Hematopoietic multipotent progenitor cell treated with erythropoietin and hydrocortisone succinate and interleukin-3 and kit ligand, for 15 days (in vitro differentiated cells): ENCODE results near the gene TRAPPC2.

ENCODE experiments used
- DNase-seq: peaks from one replicate; pipeline ENCODE4 v3.0.0-alpha.2; 2015; ENCODE audit warnings: low spot score

The TRAPPC2 gene

DNA sequence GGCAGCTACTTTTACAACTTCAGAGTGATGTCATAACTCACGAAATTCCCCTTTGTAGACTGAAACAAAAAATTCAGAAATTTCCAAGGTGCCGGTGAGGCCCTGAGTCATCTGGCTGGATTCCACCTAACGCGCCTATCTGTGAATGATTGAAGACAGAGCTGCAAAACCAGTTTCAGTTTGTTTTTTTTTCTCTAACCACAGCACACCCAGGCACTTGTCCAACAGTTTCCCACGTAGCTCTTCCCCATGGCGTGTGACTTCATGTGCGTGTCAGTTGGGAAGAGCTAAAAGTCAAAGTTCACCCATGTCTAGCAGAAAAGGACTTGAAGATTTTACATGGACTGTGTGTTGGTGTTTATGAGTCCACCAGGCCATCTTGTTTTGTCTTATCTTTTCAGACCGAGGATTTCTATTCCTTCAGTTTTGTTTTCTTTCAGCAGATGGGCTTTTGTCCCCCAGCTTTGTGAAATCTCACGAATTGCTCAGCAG, 65.1 kb downstream of the TRAPPC2 start:
- DNase-seq, result peak; percentile 66

DNA sequence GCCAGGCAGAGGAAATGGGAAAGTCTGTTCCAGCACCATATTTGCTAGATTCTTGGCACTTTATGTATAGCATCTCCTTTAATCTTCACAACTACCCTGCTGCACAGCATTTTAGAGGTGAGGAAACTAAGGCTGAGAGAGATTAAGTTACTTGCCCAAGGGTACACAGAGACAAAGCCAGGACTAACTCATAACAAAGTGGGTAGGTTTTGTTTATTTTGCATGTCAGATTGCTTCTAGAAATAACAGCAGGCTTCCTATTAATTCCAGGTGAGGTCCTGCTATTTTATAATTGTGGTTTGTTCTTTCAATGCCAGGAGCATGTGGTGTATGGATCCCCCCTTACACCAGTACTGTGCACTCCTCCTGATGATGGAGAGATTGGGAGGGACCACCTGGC, 66.5 kb downstream of the TRAPPC2 start:
- DNase-seq, result no peak

DNA sequence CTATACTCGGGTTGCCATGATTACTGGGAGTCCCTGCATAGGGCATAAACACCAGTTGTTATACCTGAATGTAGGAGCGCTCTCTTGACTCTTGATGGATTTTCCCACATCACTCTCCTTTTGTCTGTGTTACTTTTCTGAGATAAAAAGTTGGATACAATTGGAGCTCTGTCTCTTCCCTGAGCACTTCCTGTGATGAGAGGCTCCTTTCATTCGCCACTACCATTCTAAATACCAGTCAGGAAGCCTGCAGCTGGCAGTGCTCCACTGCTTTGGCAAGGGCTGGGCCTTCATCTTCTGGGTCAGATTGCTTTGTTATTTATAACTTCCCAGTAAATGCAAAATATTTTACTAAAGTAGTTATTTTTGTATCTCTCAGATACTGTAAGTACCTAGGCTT, 67.6 kb downstream of the TRAPPC2 start:
- DNase-seq, result no peak

DNA sequence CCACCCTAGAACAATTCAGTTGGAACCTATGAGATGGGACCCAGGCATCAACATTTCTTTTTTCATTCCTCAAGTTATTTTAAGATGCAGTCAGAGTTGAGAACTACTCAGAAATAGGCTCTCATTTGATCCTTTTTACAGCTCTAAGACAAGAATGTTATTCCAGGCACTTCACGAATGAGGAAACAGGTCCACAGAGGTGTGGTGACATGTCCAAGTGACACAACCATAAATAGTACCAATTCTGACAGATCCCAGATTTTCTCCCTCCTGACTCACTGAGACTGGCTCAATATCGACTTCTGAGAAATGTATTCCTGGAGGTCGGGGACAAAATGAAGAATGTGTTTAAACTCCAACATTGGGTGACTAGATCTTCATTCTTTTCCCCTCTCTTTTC, 70.4 kb downstream of the TRAPPC2 start:
- no peak for DNase-seq

DNA sequence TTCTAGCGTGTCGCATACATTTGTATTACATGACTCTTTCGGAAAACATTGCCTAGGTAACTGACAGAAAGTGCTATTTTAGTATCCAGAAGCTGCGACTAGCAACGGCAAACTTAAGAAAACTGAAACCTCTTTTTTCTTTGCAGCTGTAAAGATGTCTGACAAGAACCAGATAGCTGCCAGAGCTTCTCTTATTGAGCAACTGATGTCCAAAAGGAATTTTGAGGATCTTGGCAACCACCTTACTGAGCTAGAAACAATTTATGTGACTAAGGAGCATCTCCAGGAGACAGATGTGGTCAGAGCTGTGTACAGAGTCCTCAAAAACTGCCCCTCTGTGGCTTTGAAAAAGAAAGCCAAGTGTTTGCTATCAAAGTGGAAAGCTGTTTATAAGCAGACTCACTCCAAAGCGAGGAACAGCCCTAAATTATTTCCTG, 72.0 kb downstream of the TRAPPC2 start:
- DNase-seq, result no peak
